Mesenteric fat pad (tissue), 1 donor: ENCODE data around the gene SETD2. TPM values are rescaled to one million over a fixed set of nuclear protein-coding genes. Genes with fewer than 3 reads are reported as not detected.
"Not testable (repeated sequence)": the region's sequence is repeated elsewhere in the genome, so short reads cannot be mapped to it uniquely, and the experiment has no call there.

Source experiments
- DNase-seq: peaks from one replicate; pipeline ENCODE4 v3.0.0-alpha.2; 2020; ENCODE audit warnings: low spot score
- total RNA-seq: library from RNA; stranded (reverse); fragmentation: NEBNext Ultra II Directional; extraction: Animal tissue kit (Norgen Biotek cat#: 25700); gene quantifications from one replicate; pipeline ENCODE4 v1.2.1, GENCODE V29; 2021
- donor health status: DM: yes; HTN: yes; CAD: no.

The SETD2 gene
- total RNA-seq, 1 donor from 2014 or later = 46.6 TPM

GRCh38 chr3:47156396-47156795 is 7.5 kb downstream of the SETD2 start:
- DNase-seq = no peak

- no peak for DNase-seq
Observed at GRCh38 chr3:47152578-47152977, 11.3 kb downstream of the SETD2 start.

- no peak for DNase-seq
Observed at GRCh38 chr3:47151836-47152235, 12.1 kb downstream of the SETD2 start.

GRCh38 chr3:47149339-47149933 is 14.5 kb downstream of the SETD2 start:
- DNase-seq = no peak

- no peak for DNase-seq
Observed at GRCh38 chr3:47145272-47145671, 18.6 kb downstream of the SETD2 start.

GRCh38 chr3:47143068-47143467 is 20.8 kb downstream of the SETD2 start:
- DNase-seq = no peak

- not testable (repeated sequence) for DNase-seq
Observed at GRCh38 chr3:47142536-47142935, 21.4 kb downstream of the SETD2 start.

- DNase-seq = not testable (repeated sequence)
Observed at GRCh38 chr3:47140973-47141461, 22.9 kb downstream of the SETD2 start.

GRCh38 chr3:47140553-47140952 is 23.4 kb downstream of the SETD2 start:
- not testable (repeated sequence) for DNase-seq

GRCh38 chr3:47134311-47134710 is 29.6 kb downstream of the SETD2 start:
- DNase-seq = no peak

- no peak for DNase-seq
Observed at GRCh38 chr3:47133641-47134040, 30.3 kb downstream of the SETD2 start.

GRCh38 chr3:47130557-47130956 is 33.4 kb downstream of the SETD2 start:
- DNase-seq = no peak

- no peak for DNase-seq
Observed at GRCh38 chr3:47128137-47128536, 35.8 kb downstream of the SETD2 start.

GRCh38 chr3:47123857-47124256 is 40.1 kb downstream of the SETD2 start:
- DNase-seq = no peak

- DNase-seq = no peak
Observed at GRCh38 chr3:47121409-47121808, 42.5 kb downstream of the SETD2 start.

GRCh38 chr3:47120138-47120537 is 43.8 kb downstream of the SETD2 start:
- no peak for DNase-seq

- DNase-seq = not testable (repeated sequence)
Observed at GRCh38 chr3:47119387-47119786, 44.5 kb downstream of the SETD2 start.

- DNase-seq = no peak
Observed at GRCh38 chr3:47117807-47118364, 46.0 kb downstream of the SETD2 start.

- DNase-seq = not testable (repeated sequence)
Observed at GRCh38 chr3:47115524-47115923, 48.4 kb downstream of the SETD2 start.

GRCh38 chr3:47113669-47114365 is 50.1 kb downstream of the SETD2 start:
- no peak for DNase-seq

- DNase-seq = no peak
Observed at GRCh38 chr3:47112997-47113396, 50.9 kb downstream of the SETD2 start.

GRCh38 chr3:47109393-47109792 is 54.5 kb downstream of the SETD2 start:
- DNase-seq = no peak

GRCh38 chr3:47108546-47108945 is 55.4 kb downstream of the SETD2 start:
- no peak for DNase-seq
